Esophagus squamous epithelium (tissue), 5 donors: ENCODE measurements around the gene ARMCX6. TPM values are rescaled to one million over a fixed set of nuclear protein-coding genes. Genes with fewer than 3 reads are reported as not detected.

Experiments used
- DNase-seq: peaks from one replicate; lab custom pipeline; 2025; lab: John Stamatoyannopoulos, UW
- H3K27ac ChIP-seq, 4 donors: fragments of 200-600 bp; sonication (generic); one replicate each; pipeline ENCODE4 v1.5.1; 2016 to 2019; ENCODE audit warnings: mild to moderate bottlenecking in 1 of 4
- H3K27me3 ChIP-seq, 4 donors: fragments of 200-600 bp; sonication (generic); 1 replicate in 3 of 4; 2 replicates in 1 of 4; pipeline versions ENCODE4 v1.5.1 to v1.6.0; 2017 to 2021; ENCODE audit warnings: antibody characterized with exemption in 1 of 4
- H3K36me3 ChIP-seq, 3 donors: fragments of 200-600 bp; sonication (generic); one replicate each; pipeline ENCODE4 v1.5.1; 2016 to 2019
- H3K4me1 ChIP-seq, 3 donors: fragments of 200-600 bp; sonication (generic); one replicate each; pipeline ENCODE4 v1.5.1; 2017 to 2019
- H3K4me3 ChIP-seq, 4 donors: fragments of 200-600 bp; sonication (generic); 1 replicate in 3 of 4; 2 replicates in 1 of 4; pipeline ENCODE4 v1.5.1; 2016 to 2019; ENCODE audit warnings: mild to moderate bottlenecking in 2 of 4, moderate library complexity in 1 of 4
- H3K9me3 ChIP-seq, 3 donors: fragments of 200-600 bp; sonication (generic); one replicate each; pipeline ENCODE4 v1.5.1; 2016 to 2019
- CTCF ChIP-seq, 6 experiments: fragments of 450-650 bp in 4 of 6; fragments of 200-600 bp in 2 of 6; sonication (generic) in 2 of 6; IDR thresholded peaks; one replicate each; pipeline ENCODE4 v1.5.1; 2016 to 2019; ENCODE audit warnings: antibody characterized with exemption in 6 of 6, mild to moderate bottlenecking in 4 of 6, moderate library complexity in 4 of 6
- POLR2A ChIP-seq, 4 donors: fragments of 450-650 bp; IDR thresholded peaks; one replicate each; pipeline ENCODE4 v1.6.1; 2017; ENCODE audit warnings: antibody characterized with exemption in 4 of 4, mild to moderate bottlenecking in 4 of 4, moderate library complexity in 3 of 4
- WGBS, 2 donors: methylation state at CpG; one replicate each; pipeline ENCODE4 v1.1.5; 2018; 5-methylcytosine and 5-hydroxymethylcytosine counted together
- intact Hi-C: fragments of 100-400 bp; cut with DNase I; formaldehyde crosslinking; loops from one replicate; pipeline ENCODE4 v1.15.0; 2022
- total RNA-seq, 4 donors: library from RNA; depleted of rRNA; stranded (reverse); fragments of >200 nt; gene quantifications; one replicate each; pipeline ENCODE4 v1.1.0, GENCODE V29; 2016
- donor health status: DM: yes; HTN: yes; CAD: no.

ARMCX6 gene
- 10 to 100 TPM in 2 of 4 donors, 1 to 10 TPM in 2; 3.3 to 15.1 (median 10.9) TPM for total RNA-seq

GRCh38 chrX:101617211-101618191, at the start of gene ARMCX6:
Gene ARMCX6, minus strand, starts transcription at chrX:101618000. Its CDS starts 1,380 bp downstream, at chrX:101616620.
- TF ChIP-seq CTCF (IDR thresholded peaks at IDR 0.05): peak in 3 of 6 experiments; percentile 10 to 26 (median 10)
- no peak for TF ChIP-seq POLR2A (IDR thresholded peaks at IDR 0.05)
- DNase-seq: peak; percentile 12
- H3K27ac ChIP-seq: peak within 1 kb of the TSS; percentile 73 to 88 (median 83)
- H3K4me3 ChIP-seq: peak within 1 kb of the TSS; percentile 47 to 73 (median 64)
- WGBS, 2 donors: 2 to 26% methylated on average over 13 to 33 of the region's 39 CpGs
- H3K9me3 ChIP-seq: no peaks in the 10 kb centered on the region
- no peaks in the 10 kb centered on the region for H3K27me3 ChIP-seq
- H3K36me3 ChIP-seq: no peaks in the 10 kb centered on the region
- H3K4me1 ChIP-seq: peaks cover 0 to 9% (median 6%) of the 10 kb centered on the region in 3 donors
- intact Hi-C loops: no loop called here

GRCh38 chrX:101659601-101660063, 41.8 kb upstream of the ARMCX6 start, which contains the start of gene ARMCX2:
Gene ARMCX2, minus strand, starts transcription at chrX:101659850. Its CDS starts 2,262 bp downstream, at chrX:101657588.
- peak within 1 kb of the TSS in 3 of 4 donors; percentile 68 to 82 (median 78) for H3K27ac ChIP-seq
- TF ChIP-seq CTCF (IDR thresholded peaks at IDR 0.05) (no peak), POLR2A (IDR thresholded peaks at IDR 0.05) (peak in 2 of 4 donors; percentile 45 to 51)
- H3K4me3 ChIP-seq: peak within 1 kb of the TSS; percentile 40 to 72 (median 58)
- no peak for DNase-seq
- H3K36me3 ChIP-seq: peaks cover 0 to 16% (median 0%) of the 10 kb centered on the region in 3 donors
- H3K4me1 ChIP-seq: peaks cover 0 to 13% (median 0%) of the 10 kb centered on the region in 3 donors
- 5 to 47% methylated on average over 5 to 22 of the region's 22 CpGs for WGBS, 2 donors
- H3K27me3 ChIP-seq: no peaks in the 10 kb centered on the region
- H3K9me3 ChIP-seq: no peaks in the 10 kb centered on the region
- intact Hi-C loops: no loop called here

- peak in 1 of 4 donors; percentile 53 for TF ChIP-seq POLR2A (IDR thresholded peaks at IDR 0.05)
- TF ChIP-seq CTCF (IDR thresholded peaks at IDR 0.05): no peak
- intact Hi-C loops: no loop called here
Observed at GRCh38 chrX:101658661-101659491, 41.1 kb upstream of the ARMCX6 start.

GRCh38 chrX:101657495-101657894, 39.7 kb upstream of the ARMCX6 start:
- no peak for DNase-seq
- H3K36me3 ChIP-seq: peaks cover 0 to 16% (median 0%) of the 10 kb centered on the region in 3 donors
- no peaks in the 10 kb centered on the region for H3K9me3 ChIP-seq
- 77 to 81% methylated on average over 6 of the region's 12 CpGs for WGBS, 2 donors
- H3K27ac ChIP-seq: no peak overlapping the region
- intact Hi-C loops: no loop called here
- H3K4me1 ChIP-seq: peaks cover 0 to 13% (median 0%) of the 10 kb centered on the region in 3 donors
- H3K27me3 ChIP-seq: no peaks in the 10 kb centered on the region
- no peak for TF ChIP-seq POLR2A (IDR thresholded peaks at IDR 0.05)
- TF ChIP-seq CTCF (IDR thresholded peaks at IDR 0.05): no peak
- H3K4me3 ChIP-seq: no peak overlapping the region

More at GRCh38 chrX:101658661-101659491, 41.1 kb upstream of the ARMCX6 start:
- Histone ChIP-seq H3K27me3 (no peaks in the 10 kb centered on the region), H3K36me3 (peaks cover 0 to 16% (median 0%) of the 10 kb centered on the region in 3 donors), H3K4me3 (peak overlapping the region; percentile 40 to 72 (median 58)), H3K27ac (peak overlapping the region in 3 of 4 donors; percentile 68 to 82 (median 78)), H3K4me1 (peaks cover 0 to 13% (median 0%) of the 10 kb centered on the region in 3 donors), H3K9me3 (no peaks in the 10 kb centered on the region)
- 0 to 36% methylated on average over 1 to 33 of the region's 38 CpGs for WGBS, 2 donors
- peak; percentile 1 for DNase-seq
